ENCODE results near the gene SDK2. TPM values are rescaled to one million over a fixed set of nuclear protein-coding genes. Genes with fewer than 3 reads are reported as not detected.

SDK2 gene
- total RNA-seq, 1 donor from 2014 or later: 11.2 TPM

DNA sequence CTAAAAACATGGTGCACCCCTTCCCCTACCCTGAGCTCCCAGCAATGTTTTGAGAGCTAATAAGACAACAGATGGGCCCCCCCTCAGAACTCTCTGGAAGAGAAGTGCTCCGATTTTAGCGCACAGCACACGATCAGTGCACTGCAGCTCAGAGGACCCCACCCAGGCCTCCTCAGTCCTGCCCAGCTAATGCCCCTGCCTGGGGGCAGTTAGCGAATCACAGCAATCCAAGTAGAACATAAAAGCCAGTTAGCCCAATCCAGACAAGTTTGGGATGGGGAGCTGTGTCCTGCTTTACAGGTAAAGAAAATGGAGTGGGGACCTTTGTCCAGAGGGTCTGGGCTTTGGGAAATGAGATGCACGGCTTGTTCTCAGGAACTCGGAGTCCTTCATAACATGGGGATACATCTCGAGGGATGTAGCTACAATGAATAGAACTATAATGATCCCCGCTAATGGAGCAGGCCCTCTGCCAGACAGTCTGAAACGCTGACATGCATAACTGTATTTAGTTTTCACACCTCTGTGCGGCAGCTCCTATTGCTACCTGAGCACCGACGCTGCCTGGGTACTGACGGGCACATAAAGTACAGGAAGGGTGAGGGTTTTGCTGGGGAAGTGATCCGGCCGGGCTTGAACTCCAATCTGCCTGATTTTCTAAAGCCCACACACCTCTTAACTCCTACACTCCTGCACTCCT lies 302.7 kb downstream of the SDK2 start:
- H3K79me2 ChIP-seq (ENCODE audit: insufficient read depth, low read length): no peaks in the 10 kb centered on the region
- no peaks in the 10 kb centered on the region for H3K27me3 ChIP-seq (ENCODE audit: insufficient read depth, low read length)
- H3K9ac ChIP-seq (ENCODE audit: low read length): peak overlapping the region; percentile 75
- no peak overlapping the region for H3K4me3 ChIP-seq (ENCODE audit: insufficient read depth, low read depth, low read length)
- no peaks in the 10 kb centered on the region for H4K20me1 ChIP-seq (ENCODE audit: insufficient read depth, low read length)
- H2AFZ ChIP-seq (ENCODE audit: low read depth, low read length): no peak overlapping the region
- H3K27me3 Mint-ChIP-seq (ENCODE audit: low read depth, unreplicated experiment): peaks cover 7% of the 10 kb centered on the region
- FAIRE-seq (no peak), DNase-seq (ENCODE audit: low read depth) (no peak)
- no peaks in the 10 kb centered on the region for H3K36me3 ChIP-seq (ENCODE audit: insufficient read depth, low read length)
- H3K4me3 Mint-ChIP-seq (ENCODE audit: unreplicated experiment): no peak overlapping the region
- H3K27ac ChIP-seq (ENCODE audit: low read depth, low read length): peak overlapping the region; percentile 46
- no peaks in the 10 kb centered on the region for H3K36me3 Mint-ChIP-seq (ENCODE audit: low read depth, unreplicated experiment)
- peak overlapping the region; percentile 41 for H3K27ac Mint-ChIP-seq (ENCODE audit: unreplicated experiment)
- H3K9me3 Mint-ChIP-seq (ENCODE audit: unreplicated experiment): no peaks in the 10 kb centered on the region
- TF ChIP-seq, protein P1, sequence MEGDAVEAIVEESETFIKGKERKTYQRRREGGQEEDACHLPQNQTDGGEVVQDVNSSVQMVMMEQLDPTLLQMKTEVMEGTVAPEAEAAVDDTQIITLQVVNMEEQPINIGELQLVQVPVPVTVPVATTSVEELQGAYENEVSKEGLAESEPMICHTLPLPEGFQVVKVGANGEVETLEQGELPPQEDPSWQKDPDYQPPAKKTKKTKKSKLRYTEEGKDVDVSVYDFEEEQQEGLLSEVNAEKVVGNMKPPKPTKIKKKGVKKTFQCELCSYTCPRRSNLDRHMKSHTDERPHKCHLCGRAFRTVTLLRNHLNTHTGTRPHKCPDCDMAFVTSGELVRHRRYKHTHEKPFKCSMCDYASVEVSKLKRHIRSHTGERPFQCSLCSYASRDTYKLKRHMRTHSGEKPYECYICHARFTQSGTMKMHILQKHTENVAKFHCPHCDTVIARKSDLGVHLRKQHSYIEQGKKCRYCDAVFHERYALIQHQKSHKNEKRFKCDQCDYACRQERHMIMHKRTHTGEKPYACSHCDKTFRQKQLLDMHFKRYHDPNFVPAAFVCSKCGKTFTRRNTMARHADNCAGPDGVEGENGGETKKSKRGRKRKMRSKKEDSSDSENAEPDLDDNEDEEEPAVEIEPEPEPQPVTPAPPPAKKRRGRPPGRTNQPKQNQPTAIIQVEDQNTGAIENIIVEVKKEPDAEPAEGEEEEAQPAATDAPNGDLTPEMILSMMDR (IDR thresholded peaks at IDR 0.05; ENCODE audit: insufficient read depth, low read depth, low read length): no peak
- TF ChIP-seq EZH2 (IDR thresholded peaks at IDR 0.05; ENCODE audit: insufficient read depth, low read length): no peak
- peaks cover 27% of the 10 kb centered on the region for H3K4me1 Mint-ChIP-seq (ENCODE audit: low read depth, unreplicated experiment)
- no peaks in the 10 kb centered on the region for H3K9me3 ChIP-seq (ENCODE audit: insufficient read depth, low read depth, low read length)
- peak overlapping the region; percentile 82 for H3K4me2 ChIP-seq (ENCODE audit: low read length)
- H3K4me1 ChIP-seq (ENCODE audit: insufficient read depth, low read length): peaks cover 51% of the 10 kb centered on the region

DNA sequence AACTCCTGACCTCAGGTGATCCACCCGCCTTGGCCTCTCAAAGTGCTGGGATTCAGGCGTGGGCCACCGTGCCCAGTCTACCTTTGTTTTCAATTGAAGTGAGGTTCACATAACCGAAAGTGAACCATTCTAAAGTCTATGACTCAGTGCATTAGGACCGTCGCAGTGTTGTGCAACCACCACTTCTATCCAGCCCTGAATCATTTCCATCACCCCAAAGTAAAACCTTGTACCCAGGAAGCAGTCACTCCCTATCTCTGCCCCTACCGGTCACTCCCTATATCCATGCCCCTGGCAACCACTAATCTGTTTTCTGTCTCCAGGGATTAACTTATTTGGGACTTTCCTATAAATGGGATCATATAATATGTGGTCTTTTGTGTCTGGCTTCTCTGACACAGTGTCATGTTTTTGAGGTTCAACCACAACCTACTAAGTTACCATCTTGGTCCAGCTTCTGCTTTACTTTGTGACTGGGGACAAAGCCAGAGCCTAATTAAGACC lies 304.1 kb downstream of the SDK2 start:
- TF ChIP-seq EZH2 (IDR thresholded peaks at IDR 0.05; ENCODE audit: insufficient read depth, low read length): no peak
- TF ChIP-seq, protein P1 (IDR thresholded peaks at IDR 0.05; ENCODE audit: insufficient read depth, low read depth, low read length): peak; percentile 54
- Histone ChIP-seq H3K27ac (ENCODE audit: low read depth, low read length) (peak overlapping the region; percentile 77), H3K36me3 (ENCODE audit: insufficient read depth, low read length) (no peaks in the 10 kb centered on the region), H3K9me3 (ENCODE audit: insufficient read depth, low read depth, low read length) (no peaks in the 10 kb centered on the region), H4K20me1 (ENCODE audit: insufficient read depth, low read length) (no peaks in the 10 kb centered on the region), H3K4me2 (ENCODE audit: low read length) (peak overlapping the region; percentile 66), H3K4me1 (ENCODE audit: insufficient read depth, low read length) (peaks cover 51% of the 10 kb centered on the region), H2AFZ (ENCODE audit: low read depth, low read length) (peak overlapping the region; percentile 8), H3K9ac (ENCODE audit: low read length) (peak overlapping the region; percentile 40), H3K27me3 (ENCODE audit: insufficient read depth, low read length) (no peaks in the 10 kb centered on the region), H3K4me3 (ENCODE audit: insufficient read depth, low read depth, low read length) (no peak overlapping the region), H3K79me2 (ENCODE audit: insufficient read depth, low read length) (no peaks in the 10 kb centered on the region)
- FAIRE-seq: peak; percentile 93
- Mint-ChIP-seq H3K4me1 (ENCODE audit: low read depth, unreplicated experiment) (peaks cover 27% of the 10 kb centered on the region), H3K4me3 (ENCODE audit: unreplicated experiment) (no peak overlapping the region), H3K27ac (ENCODE audit: unreplicated experiment) (no peak overlapping the region), H3K27me3 (ENCODE audit: low read depth, unreplicated experiment) (peaks cover 7% of the 10 kb centered on the region), H3K36me3 (ENCODE audit: low read depth, unreplicated experiment) (no peaks in the 10 kb centered on the region), H3K9me3 (ENCODE audit: unreplicated experiment) (no peaks in the 10 kb centered on the region)
- DNase-seq (ENCODE audit: low read depth): peak; percentile 89
